GM19468 (cell line): ENCODE measurements around the gene RECQL5.

Source experiments
- ATAC-seq: cut with Tn5 transposase; IDR thresholded peaks from one replicate; pipeline ENCODE4 v1.9.1; 2021; ENCODE audit warnings: mild to moderate bottlenecking, moderate library complexity, moderate number of reproducible peaks; ENCODE audit not compliant: unreplicated experiment; ENCODE audit errors: extremely low read depth

Gene RECQL5

DNA sequence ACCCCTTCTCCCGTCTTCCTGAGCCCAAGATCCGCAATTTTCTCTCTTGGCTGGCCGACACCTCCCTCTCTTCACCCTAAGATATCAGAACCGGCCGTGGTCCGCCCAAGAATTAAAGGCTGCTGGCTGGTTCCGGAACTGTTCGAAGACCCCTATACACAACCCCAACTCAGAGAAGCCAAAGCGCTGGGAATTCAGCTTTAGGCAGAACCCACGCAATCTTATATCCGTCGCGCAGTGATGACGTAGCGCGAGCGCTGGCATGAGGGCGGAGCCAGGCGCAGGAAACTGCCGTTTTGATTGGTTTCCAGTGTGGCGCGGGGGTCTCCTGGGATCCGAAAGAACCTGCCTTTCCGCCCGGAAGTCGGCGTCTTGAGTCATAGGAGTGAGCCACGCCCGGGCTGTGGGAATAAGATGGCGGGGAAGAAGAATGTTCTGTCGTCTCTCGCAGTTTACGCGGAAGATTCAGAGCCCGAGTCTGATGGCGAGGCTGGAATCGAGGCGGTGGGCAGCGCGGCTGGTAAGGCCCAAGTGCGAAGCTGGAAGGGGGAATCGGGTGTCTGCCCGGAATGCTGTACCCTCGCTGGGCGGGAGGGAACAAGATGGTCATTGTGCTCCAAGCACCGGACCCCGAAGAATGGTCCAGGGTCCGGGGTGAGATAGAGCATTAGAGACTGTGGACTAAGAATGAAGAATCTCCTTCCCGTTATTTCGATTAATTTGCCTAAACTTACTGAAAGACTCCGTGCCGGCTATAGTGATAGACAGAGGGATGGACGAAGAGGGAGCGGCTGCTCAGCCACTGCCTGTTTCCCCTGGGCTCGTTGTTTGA is at the start of gene RECQL5, which contains the start of gene SAP30BP:
Gene RECQL5 (minus strand): TSS at position 196 of the 832 bp plus-strand sequence. CDS start 597 bp downstream, outside the sequence.
Gene SAP30BP (plus strand): TSS at position 380 of the 832 bp plus-strand sequence. CDS start 35 bp downstream, at position 415.
- peak; percentile 18 for ATAC-seq

DNA sequence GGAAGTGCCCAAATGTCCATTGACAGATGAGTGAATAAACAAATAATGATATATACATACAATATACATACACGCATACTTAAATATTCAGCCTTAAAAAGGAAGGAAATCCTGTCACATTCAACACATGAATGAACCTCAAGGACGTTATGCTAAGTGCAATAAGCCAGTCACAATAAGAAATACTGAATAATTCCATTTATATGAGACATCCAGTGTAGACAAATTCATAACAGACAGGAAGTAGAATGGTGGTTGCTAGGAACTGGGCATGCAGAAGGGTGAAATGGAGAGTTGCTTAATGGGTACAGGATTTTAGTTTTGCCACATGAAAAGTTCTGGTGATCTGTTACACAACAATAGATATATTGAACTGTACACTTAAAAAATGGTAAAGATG is 45.5 kb upstream of the RECQL5 start:
- ATAC-seq, result no peak

DNA sequence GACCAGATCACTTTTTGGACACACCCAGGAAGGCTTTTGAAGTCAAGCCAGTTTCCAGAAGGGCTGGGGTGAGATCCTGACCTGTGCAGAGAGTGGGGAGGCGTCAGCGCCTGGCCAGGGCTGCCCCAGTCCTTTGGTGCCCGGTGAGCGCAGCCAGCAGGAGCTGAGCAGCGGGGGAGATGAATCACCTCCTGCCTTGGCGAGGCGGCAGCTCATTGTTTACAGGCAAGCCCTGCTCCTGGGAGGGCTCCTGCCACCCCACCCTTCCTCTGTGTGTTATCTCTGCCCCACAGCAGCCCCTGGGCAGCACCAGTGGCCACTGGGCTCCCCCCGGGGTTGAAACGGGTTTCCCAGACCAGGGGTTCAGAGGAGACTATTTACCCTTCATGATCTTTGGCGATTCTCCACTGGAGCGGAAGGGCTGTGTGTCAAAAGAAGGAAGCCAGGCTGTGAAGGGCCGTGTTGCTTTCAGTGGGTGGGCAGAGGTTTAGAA is 40.2 kb upstream of the RECQL5 start:
- ATAC-seq, result no peak

DNA sequence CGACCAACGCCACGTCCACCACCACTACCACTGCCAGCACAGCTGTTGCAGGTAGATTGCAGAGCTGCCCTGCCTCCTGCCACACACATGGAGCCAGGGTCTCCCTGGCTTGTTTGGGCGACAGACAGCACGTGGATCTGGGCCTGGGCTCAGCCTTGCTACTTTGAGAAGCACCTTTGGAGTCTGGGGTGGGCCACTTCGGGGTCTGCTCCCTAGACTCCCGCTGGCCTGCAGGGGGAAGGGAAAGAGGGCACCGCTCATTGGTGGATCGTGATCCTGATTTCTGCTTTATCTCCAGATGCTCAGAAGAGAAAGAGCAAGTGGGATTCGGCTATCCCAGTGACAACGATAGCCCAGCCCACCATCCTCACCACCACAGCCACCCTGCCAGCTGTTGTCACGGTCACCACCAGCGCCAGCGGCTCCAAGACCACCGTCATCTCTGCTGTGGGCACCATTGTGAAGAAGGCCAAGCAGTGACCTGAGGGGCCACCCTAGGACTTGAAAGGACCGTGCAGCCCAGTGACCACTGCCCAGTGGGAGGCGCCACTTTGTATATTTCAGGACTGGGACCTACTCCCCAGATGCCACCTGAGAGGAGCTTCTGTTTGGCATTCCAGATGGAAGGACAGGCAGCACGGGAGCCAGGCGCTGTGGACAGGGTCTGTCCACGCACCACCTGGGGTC is 39.2 kb upstream of the RECQL5 start:
- no peak for ATAC-seq

DNA sequence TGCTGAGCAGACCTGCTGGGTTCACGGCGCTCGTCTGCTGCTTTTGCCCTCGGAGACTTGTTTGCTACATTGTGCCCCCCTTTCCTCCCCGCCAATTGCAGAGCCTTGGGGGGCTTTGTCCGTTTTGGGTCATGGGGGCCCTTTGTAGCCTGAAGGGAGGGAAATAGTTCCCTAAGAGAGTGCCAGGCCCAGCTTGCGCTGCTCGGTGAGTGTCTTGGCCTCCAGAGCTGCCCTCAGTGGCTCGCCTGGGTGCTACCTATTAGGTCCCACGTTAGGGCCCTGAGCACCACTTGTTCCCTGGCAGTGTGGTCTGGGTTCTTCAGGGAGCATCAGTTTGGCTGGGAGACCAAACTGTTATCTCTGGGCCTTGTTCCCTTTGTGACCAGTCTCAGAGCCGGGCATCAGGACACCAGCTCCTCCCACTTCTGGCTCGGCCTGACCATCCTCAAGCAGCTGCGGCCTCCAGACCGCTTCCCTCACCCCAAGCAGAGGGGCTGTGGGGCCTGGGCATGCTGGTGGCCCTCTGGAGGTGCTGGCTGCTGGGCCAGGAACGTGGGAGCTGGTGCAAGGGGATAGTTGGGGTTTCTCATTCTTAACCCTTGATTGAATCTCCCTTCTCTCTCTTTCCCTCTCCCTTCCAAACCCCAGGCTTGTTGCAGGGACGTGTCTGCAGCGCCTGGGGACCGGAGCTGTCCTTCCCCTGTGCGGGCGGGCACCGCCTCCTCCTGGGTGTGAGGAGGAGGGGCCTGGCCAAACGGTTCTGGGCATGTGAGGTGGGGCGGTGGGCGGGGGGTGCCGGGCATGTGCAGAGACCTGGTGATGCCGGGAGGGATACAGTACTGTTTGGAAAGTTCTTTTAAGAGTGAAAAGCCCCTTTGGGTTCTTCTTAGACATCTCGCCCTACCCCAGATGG is 38.3 kb upstream of the RECQL5 start:
- no peak for ATAC-seq

DNA sequence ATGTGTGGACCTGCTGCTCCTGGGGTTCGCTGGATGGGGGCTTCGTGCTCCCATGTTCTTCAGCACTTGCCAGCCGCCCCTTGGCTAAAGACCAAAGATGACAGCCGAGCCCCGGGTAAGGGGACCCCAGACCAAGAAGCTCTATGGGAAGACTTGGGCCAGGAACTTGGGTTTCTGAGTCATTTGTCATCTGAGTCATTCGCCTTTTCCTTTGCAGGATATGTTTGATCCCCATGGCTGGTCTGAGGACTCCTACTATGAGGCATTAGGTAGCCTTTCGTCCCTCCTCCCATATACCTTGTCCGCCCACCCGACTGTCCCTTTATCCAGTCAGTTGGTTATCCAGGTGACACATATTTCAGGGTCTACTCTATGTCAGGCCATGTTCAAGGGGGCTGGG is 36.6 kb upstream of the RECQL5 start:
- ATAC-seq, result no peak

DNA sequence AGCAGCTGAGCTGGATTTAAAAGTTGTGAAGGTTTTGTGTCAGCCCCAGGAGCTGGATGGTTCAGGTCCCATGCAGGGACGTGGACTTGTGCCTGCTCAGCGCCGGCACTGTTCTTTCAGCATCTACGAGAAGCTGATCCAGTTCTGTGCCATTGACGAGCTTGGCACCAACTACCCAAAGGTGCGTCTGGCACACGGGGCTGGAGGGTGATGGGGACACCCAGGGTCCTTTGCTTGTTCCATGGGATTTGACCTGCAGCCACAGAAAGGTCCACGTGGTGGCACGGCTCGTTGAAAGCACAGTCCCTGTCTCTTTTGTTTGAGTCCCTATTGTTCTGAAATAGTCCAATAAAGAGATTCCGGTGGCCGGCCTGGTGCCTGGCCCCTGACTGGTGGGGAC is 36.2 kb upstream of the RECQL5 start:
- no peak for ATAC-seq

DNA sequence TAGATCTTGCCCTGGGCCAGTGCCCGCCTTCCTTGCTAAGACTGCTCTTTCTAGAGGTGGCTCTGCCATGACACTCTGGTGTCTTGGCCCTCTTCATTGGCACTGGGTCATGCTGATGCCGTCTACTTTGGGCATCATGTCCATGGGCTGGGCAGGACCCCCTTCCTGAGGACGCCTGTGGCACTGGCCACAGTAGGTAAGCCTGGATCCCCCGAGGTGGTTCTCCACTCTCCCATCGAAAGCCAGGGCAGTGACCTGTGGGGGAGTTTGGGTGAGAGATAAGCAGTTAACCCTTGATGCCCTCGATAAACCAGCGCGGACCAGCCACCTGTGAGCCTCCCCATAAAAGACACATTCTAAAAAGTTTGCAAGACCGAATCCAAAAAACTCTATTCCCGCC is 34.3 kb upstream of the RECQL5 start:
- no peak for ATAC-seq

DNA sequence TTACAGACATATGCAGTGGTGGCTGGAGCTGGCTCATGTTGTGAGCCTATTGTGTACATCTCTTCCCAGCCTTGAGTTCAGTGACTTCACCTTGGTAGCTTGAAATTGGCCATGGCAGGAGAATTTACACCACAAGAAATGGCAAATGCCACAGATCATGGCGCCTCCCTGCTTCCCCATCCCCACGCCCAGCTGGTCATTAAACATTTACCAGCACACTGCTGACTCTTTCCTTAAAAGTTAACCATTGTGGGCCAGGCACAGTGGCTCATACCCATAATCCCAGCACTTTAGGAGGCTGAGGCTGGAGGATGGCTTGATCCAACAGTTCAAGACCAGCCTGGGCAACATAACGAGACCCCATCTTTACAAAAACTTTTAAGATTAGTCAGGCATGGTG is 31.7 kb upstream of the RECQL5 start:
- ATAC-seq, result no peak

DNA sequence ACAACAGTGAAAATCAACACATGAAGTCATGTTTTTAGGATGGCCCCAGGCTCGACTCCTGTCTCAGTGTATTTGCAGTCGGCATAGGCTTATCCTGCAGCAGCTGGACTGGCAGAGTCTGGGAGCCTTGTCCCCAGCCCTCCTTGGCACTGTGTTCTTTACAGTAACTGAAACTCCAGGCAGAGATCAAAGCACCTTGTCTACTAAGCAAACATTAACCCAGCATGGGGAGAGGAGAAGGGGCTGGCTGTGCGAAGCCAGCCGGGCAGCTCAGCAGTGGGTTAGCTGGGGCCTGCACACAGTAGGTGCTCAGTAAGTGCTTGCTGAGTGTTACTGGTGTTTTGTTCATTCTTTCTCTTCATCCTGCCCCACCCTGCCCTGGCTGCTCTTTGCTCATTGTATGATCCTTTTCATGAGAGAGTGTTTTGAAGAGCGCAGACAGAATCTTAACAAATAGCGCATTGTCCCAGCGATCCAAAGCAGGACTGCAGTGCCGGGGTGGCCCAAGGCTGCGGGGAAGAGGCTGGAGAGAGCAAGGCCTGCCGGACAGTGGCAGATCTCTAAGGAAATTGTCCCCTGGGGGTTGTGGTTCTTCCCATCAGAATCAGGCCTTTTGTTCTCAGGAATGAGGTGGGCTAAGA is 30.8 kb upstream of the RECQL5 start:
- no peak for ATAC-seq

DNA sequence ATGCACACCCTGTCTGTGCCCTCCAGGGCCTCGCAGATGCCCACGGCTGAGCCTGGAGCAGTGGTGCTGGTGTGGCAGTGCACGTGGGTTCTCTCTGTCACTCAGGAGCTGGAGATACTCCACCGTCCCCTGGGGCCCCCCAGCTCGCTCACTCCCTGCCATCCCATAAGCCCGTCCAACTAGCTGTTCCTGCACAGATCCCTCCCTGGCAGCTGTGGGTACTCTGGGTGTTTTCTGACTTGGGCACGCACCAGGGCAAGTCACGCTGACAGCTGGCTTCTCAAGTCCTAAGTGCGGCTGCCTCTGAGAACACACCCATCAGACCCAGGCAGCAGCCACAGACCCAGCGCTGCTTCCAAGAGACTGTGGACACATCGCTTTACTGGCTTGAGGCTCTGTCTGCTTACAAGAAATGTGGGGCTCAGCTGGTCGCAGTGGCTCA is 28.9 kb upstream of the RECQL5 start:
- ATAC-seq, result no peak

DNA sequence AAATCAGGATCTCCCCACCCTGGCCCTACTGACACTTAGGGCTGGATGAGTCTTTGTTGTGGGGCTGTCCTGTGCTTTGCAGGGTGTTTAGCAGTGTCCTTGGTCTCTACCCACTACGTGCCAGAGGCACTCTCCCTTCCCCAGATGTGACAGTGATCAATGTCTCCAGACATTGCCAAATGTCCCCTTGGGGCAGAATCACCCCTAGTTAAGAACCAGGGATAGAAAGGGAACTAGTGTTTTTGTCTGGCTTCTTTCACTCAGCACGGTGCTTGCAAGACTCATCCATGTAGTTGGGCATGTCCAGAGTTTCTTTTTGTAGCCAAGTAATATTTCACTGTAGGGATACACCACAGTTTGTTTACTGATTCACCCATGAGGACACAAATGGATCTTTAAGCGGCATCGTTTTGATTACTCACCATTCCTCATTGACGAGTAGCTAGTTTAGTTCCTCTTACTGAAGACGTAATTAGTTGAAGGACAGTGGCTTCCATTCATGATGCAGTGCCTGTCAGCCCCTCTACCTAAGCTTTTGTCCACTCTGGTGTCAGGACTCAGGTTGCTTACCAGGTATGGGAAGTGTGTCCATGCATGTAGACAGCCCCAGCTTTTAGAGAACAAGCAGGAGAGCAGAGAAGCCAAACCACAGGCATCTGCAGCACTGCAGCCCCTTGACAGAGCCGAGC is 28.3 kb upstream of the RECQL5 start:
- no peak for ATAC-seq

DNA sequence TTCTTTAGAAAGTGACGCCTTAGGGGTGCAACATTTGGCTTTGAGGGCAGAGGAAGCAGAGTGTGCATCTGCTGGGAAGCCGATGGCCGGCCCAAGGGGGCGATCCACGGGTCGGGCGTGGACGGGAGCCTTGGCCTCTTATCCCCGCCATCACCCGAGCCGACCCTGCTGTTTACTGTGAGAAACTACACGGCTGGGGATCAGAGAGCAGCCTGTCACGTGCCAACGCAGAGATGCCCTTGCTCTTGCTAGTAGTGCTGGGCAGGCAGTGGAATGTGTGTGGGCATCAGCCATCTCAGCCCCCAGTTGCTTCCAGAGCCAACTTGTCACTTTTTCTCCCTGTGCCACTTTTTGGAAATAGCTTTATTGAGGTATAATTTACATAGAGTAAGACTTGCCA is 27.6 kb upstream of the RECQL5 start:
- ATAC-seq, result no peak

DNA sequence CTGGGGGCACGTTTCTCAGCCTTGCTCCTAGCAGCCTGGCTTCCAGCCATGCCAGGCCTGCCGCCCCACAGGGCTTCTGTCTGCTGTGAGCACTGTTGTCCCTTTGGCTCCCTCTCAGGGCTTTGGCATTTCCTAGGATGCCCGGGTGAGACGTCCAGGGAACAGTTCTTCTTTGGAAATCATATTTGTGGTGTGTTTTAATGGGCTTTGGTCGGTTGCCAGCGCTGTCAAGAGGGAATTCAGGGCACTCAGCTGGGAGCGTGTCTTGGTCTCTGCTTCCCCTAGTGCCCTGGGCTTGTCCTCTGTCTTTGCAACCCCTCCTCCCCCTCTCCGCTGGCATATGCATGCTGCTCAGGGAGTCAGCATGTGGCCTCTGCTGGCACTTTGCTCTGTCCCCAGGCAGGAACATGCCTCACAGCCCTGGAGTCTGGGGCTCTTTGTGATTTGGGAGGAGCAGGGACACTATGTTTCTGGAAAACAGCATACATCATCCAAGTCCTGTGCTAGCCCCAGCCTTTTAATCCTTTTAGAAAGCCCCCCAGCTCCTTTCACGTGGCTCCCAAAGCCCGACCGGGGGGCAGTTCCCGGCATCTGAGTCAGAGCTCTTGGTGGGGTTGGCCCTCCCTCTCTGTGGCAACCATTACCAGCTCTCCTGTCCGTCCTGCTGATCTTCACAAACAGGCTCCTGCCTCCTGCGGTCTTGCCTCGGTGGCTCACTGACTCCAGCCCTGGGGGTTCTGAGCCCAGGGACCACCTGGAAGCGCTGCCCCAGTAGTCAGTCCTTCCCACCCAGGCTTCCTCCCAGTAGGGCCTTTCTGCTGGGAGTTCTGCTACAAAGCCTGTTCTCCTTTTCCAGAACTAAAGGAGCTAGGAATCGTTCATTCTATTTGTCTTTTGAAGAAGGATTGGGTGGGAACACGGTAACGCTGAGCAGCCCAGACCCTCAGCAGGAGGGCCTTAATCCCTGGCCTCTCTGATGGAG is 26.8 kb upstream of the RECQL5 start:
- no peak for ATAC-seq

DNA sequence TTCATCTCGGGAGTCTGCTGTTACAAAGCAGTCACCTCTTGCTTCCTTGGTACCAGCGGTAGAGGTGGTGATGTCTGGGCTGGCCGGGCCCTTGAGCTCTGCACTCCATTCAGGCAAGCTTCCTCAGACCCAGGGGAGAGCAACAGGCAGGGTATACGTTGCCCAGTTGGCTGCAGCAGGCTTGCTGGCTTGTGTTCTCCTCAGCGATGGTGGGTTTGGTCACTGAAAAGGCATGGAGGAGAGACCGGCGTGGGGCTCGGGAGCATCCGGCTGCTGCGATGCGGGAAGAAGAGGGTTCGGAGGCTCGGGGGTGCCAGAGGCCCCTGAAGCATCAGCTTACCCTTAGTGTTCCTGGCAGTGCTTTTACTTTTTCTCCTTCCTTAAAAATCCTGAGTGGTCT is 26.0 kb upstream of the RECQL5 start:
- no peak for ATAC-seq

DNA sequence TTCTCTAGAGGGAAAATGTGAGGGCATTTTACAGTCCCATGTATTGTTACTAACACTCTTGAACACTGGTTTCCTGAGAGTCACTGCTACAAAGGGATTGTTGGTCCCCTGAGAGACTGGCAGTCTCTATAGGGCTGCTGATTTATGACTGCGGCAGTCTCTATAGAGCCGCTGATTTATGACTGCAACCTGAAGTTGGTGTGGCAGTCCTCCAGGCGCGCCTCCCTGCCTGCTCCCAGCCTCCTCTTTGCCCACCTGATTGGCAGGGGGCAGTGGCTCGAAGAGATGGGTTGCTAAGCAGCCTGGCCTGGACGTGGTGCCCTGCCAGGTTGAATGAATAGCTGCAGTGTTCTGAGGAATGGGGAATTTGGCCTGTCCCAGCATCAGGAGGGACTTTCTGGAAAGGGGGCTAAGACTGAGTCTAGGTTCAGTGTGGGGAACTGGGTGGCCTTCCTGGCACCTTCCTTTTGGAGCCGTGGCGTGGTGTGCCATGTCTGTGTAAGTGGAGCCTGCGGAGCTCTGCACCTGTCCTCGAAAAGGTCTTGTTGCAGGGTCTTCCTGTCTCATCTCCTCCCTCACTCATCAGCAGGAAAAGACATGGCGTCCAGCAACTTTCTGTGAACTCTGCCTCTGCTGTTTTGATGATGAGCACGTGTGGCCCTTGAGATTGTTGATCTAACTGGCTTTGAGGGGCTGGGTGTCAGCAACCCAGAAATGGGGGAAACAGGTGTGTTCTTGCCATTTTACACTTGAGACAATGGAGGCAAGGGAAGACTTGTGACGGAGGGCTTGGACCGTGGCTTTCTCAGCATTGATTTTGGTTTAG is 25.1 kb upstream of the RECQL5 start:
- ATAC-seq, result no peak

DNA sequence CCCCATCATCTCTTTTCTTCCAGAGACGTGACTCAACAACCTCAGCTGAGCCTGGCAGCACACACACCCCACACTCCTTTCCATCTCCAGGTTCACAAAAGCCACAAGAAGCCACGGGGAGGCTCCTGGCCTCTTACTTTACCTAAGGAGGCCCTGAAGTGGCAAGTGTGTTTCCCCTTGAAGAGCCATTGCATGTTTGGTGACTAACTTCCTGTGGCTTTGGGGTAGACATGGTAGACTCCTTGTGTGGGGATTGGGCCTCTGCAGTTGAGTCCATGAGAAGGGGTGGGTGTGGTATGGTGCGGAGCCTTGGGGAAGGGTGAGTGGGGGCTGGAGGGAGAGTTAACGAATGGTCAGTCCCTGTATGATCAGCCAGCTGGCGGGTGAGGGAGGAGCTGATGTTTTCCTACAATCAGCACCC is 24.4 kb upstream of the RECQL5 start:
- no peak for ATAC-seq
